Measurements from ENCODE around the gene FYN.

FYN gene

GRCh38 chr6:111667931-111668330 lies 205.3 kb downstream of the FYN start:
- DNase-seq = peak in 8 of 56 donors; percentile 12 to 49 (median 26)

- DNase-seq = no peak
Measured at GRCh38 chr6:111666847-111667246, 206.4 kb downstream of the FYN start.

- DNase-seq = peak in 1 of 56 donors; percentile 13
Measured at GRCh38 chr6:111664565-111665030, 208.7 kb downstream of the FYN start.

GRCh38 chr6:111663692-111664564 lies 209.3 kb downstream of the FYN start:
- peak in 37 of 56 donors; percentile 13 to 77 (median 36) for DNase-seq

- peak in 24 of 56 donors; percentile 13 to 61 (median 37) for DNase-seq
Measured at GRCh38 chr6:111662794-111663593, 210.3 kb downstream of the FYN start.

- DNase-seq = peak in 1 of 56 donors; percentile 9
Measured at GRCh38 chr6:111662072-111662793, 211.0 kb downstream of the FYN start.

- DNase-seq = peak in 2 of 56 donors; percentile 24 to 29
Measured at GRCh38 chr6:111661541-111662061, 211.7 kb downstream of the FYN start.

GRCh38 chr6:111660531-111660930 lies 212.7 kb downstream of the FYN start:
- DNase-seq = no peak

GRCh38 chr6:111658462-111659154 lies 214.6 kb downstream of the FYN start:
- DNase-seq = no peak

GRCh38 chr6:111657146-111657545 lies 216.1 kb downstream of the FYN start:
- no peak for DNase-seq

- DNase-seq = no peak
Measured at GRCh38 chr6:111653979-111654378, 219.3 kb downstream of the FYN start.

- DNase-seq = no peak
Measured at GRCh38 chr6:111653434-111653833, 219.8 kb downstream of the FYN start.

- DNase-seq = no peak
Measured at GRCh38 chr6:111652156-111652555, 221.1 kb downstream of the FYN start.

- DNase-seq = no peak
Measured at GRCh38 chr6:111651185-111652034, 221.8 kb downstream of the FYN start.

- DNase-seq = no peak
Measured at GRCh38 chr6:111650049-111650448, 223.2 kb downstream of the FYN start.

GRCh38 chr6:111648100-111648499 lies 225.2 kb downstream of the FYN start:
- DNase-seq = no peak

- no peak for DNase-seq
Measured at GRCh38 chr6:111646942-111647341, 226.3 kb downstream of the FYN start.

GRCh38 chr6:111646034-111646433 lies 227.2 kb downstream of the FYN start:
- no peak for DNase-seq

GRCh38 chr6:111644893-111645430 lies 228.3 kb downstream of the FYN start:
- DNase-seq = no peak

All from nucleus accumbens (tissue), 56 donors.